ENCODE measurements around the gene GRIP2.

The GRIP2 gene

GRCh38 chr3:14508505-14508819 is 31.7 kb downstream of the GRIP2 start:
- DNase-seq (ENCODE audit: low read depth), result no peak
- no peak overlapping the region for H3K4me3 ChIP-seq (ENCODE audit: control insufficient read depth, low read depth, low read length)
- no peak for TF ChIP-seq CTCF (conservative IDR thresholded peaks at IDR 0.05; ENCODE audit: control insufficient read depth, insufficient read depth, low read depth, low read length)

- TF ChIP-seq CTCF (conservative IDR thresholded peaks at IDR 0.05; ENCODE audit: control insufficient read depth, insufficient read depth, low read depth, low read length), result no peak
- H3K4me3 ChIP-seq (ENCODE audit: control insufficient read depth, low read depth, low read length), result no peak overlapping the region
- no peak for DNase-seq (ENCODE audit: low read depth)
Measured at GRCh38 chr3:14507757-14508504, 32.2 kb downstream of the GRIP2 start.

GRCh38 chr3:14507305-14507741 is 32.8 kb downstream of the GRIP2 start:
- H3K4me3 ChIP-seq (ENCODE audit: control insufficient read depth, low read depth, low read length), result no peak overlapping the region

GRCh38 chr3:14506626-14507304 is 33.4 kb downstream of the GRIP2 start:
- H3K4me3 ChIP-seq (ENCODE audit: control insufficient read depth, low read depth, low read length), result no peak overlapping the region
- no peak for TF ChIP-seq CTCF (conservative IDR thresholded peaks at IDR 0.05; ENCODE audit: control insufficient read depth, insufficient read depth, low read depth, low read length)
- no peak for DNase-seq (ENCODE audit: low read depth)

More at GRCh38 chr3:14507305-14507741, 32.8 kb downstream of the GRIP2 start:
- TF ChIP-seq CTCF (conservative IDR thresholded peaks at IDR 0.05; ENCODE audit: control insufficient read depth, insufficient read depth, low read depth, low read length), result no peak
- DNase-seq (ENCODE audit: low read depth), result no peak

GRCh38 chr3:14505803-14506500 is 34.2 kb downstream of the GRIP2 start:
- no peak for DNase-seq (ENCODE audit: low read depth)
- no peak overlapping the region for H3K4me3 ChIP-seq (ENCODE audit: control insufficient read depth, low read depth, low read length)
- no peak for TF ChIP-seq CTCF (conservative IDR thresholded peaks at IDR 0.05; ENCODE audit: control insufficient read depth, insufficient read depth, low read depth, low read length)

GRCh38 chr3:14505001-14505802 is 34.9 kb downstream of the GRIP2 start:
- TF ChIP-seq CTCF (conservative IDR thresholded peaks at IDR 0.05; ENCODE audit: control insufficient read depth, insufficient read depth, low read depth, low read length), result no peak
- H3K4me3 ChIP-seq (ENCODE audit: control insufficient read depth, low read depth, low read length), result no peak overlapping the region

More at GRCh38 chr3:14505001-14505802, 34.9 kb downstream of the GRIP2 start:
- DNase-seq (ENCODE audit: low read depth), result no peak
